Measurements from ENCODE around the gene GID4. TPM values are rescaled to one million over a fixed set of nuclear protein-coding genes. Genes with fewer than 3 reads are reported as not detected.

GID4 gene
- total and polyA plus RNA-seq, 2 donors (not counting 1 experiment from before 2014, with no cell fraction given), result 9.0 to 10.2 TPM

- TF ChIP-seq EZH2 (IDR thresholded peaks at IDR 0.05; ENCODE audit: low read length, missing control alignments) (no peak), CTCF (conservative IDR thresholded peaks at IDR 0.05 in 1 of 2, IDR thresholded peaks at IDR 0.05 in 1 of 2; ENCODE audit: low read depth in 1 of 2, low read length in 2 of 2) (no peak)
- no peak overlapping the region for H3K4me3 ChIP-seq (replicated peaks in 1 of 4; ENCODE audit: control extremely low read depth in 1 of 4, insufficient read depth in 1 of 4, low read depth in 3 of 4, low read length in 4 of 4)
- peaks cover 4% of the 10 kb centered on the region for H3K36me3 ChIP-seq (ENCODE audit: control insufficient read depth, insufficient read depth, low read length)
- H3K27me3 ChIP-seq (ENCODE audit: control insufficient read depth, insufficient read depth, low read length), result no peaks in the 10 kb centered on the region
- no peak overlapping the region for H3K4me2 ChIP-seq (ENCODE audit: extremely low read depth, insufficient read depth, low read length)
- no peak for DNase-seq (ENCODE audit: low read depth in 2 of 2)
- H3K9ac ChIP-seq (ENCODE audit: insufficient read depth, low read length), result no peak overlapping the region
- no peaks in the 10 kb centered on the region for H4K20me1 ChIP-seq (ENCODE audit: control insufficient read depth, extremely low read depth, insufficient read depth, low read length)
- peaks cover 4% of the 10 kb centered on the region for H3K4me1 ChIP-seq (ENCODE audit: control insufficient read depth, extremely low read depth, insufficient read depth, low read length)
- no peak overlapping the region for H3K27ac ChIP-seq (ENCODE audit: insufficient read depth, low read length)
- no peak overlapping the region for H2AFZ ChIP-seq (ENCODE audit: low read length)
- H3K9me3 ChIP-seq (ENCODE audit: control insufficient read depth, insufficient read depth, low read depth, low read length), result no peaks in the 10 kb centered on the region
- H3K79me2 ChIP-seq (ENCODE audit: control insufficient read depth, insufficient read depth, low read length), result no peaks in the 10 kb centered on the region
These were observed 17.8 kb upstream of the GID4 start for GRCh38 chr17:18021372-18021771.

- Histone ChIP-seq H3K27ac (ENCODE audit: insufficient read depth, low read length) (no peak overlapping the region), H2AFZ (ENCODE audit: low read length) (no peak overlapping the region), H3K4me1 (ENCODE audit: control insufficient read depth, extremely low read depth, insufficient read depth, low read length) (peaks cover 4% of the 10 kb centered on the region), H3K4me3 (replicated peaks in 1 of 4; ENCODE audit: control extremely low read depth in 1 of 4, insufficient read depth in 1 of 4, low read depth in 3 of 4, low read length in 4 of 4) (no peak overlapping the region), H4K20me1 (ENCODE audit: control insufficient read depth, extremely low read depth, insufficient read depth, low read length) (no peaks in the 10 kb centered on the region), H3K36me3 (ENCODE audit: control insufficient read depth, insufficient read depth, low read length) (peaks cover 2% of the 10 kb centered on the region), H3K9ac (ENCODE audit: insufficient read depth, low read length) (no peak overlapping the region), H3K27me3 (ENCODE audit: control insufficient read depth, insufficient read depth, low read length) (no peaks in the 10 kb centered on the region), H3K4me2 (ENCODE audit: extremely low read depth, insufficient read depth, low read length) (no peak overlapping the region), H3K79me2 (ENCODE audit: control insufficient read depth, insufficient read depth, low read length) (no peaks in the 10 kb centered on the region), H3K9me3 (ENCODE audit: control insufficient read depth, insufficient read depth, low read depth, low read length) (no peaks in the 10 kb centered on the region)
- peak in 1 of 2 donors; percentile 50 for DNase-seq (ENCODE audit: low read depth in 2 of 2)
- TF ChIP-seq CTCF (conservative IDR thresholded peaks at IDR 0.05 in 1 of 2, IDR thresholded peaks at IDR 0.05 in 1 of 2; ENCODE audit: low read depth in 1 of 2, low read length in 2 of 2) (no peak), EZH2 (IDR thresholded peaks at IDR 0.05; ENCODE audit: low read length, missing control alignments) (no peak)
These were observed 13.8 kb upstream of the GID4 start for GRCh38 chr17:18025241-18025944.

GRCh38 chr17:18025945-18026776, 13.0 kb upstream of the GID4 start:
- Histone ChIP-seq H4K20me1 (ENCODE audit: control insufficient read depth, extremely low read depth, insufficient read depth, low read length) (no peaks in the 10 kb centered on the region), H3K36me3 (ENCODE audit: control insufficient read depth, insufficient read depth, low read length) (peaks cover 2% of the 10 kb centered on the region), H3K4me2 (ENCODE audit: extremely low read depth, insufficient read depth, low read length) (no peak overlapping the region), H3K4me3 (replicated peaks in 1 of 4; ENCODE audit: control extremely low read depth in 1 of 4, insufficient read depth in 1 of 4, low read depth in 3 of 4, low read length in 4 of 4) (no peak overlapping the region), H3K27ac (ENCODE audit: insufficient read depth, low read length) (no peak overlapping the region), H3K79me2 (ENCODE audit: control insufficient read depth, insufficient read depth, low read length) (no peaks in the 10 kb centered on the region), H3K27me3 (ENCODE audit: control insufficient read depth, insufficient read depth, low read length) (no peaks in the 10 kb centered on the region), H3K4me1 (ENCODE audit: control insufficient read depth, extremely low read depth, insufficient read depth, low read length) (peaks cover 4% of the 10 kb centered on the region), H3K9ac (ENCODE audit: insufficient read depth, low read length) (no peak overlapping the region), H2AFZ (ENCODE audit: low read length) (no peak overlapping the region), H3K9me3 (ENCODE audit: control insufficient read depth, insufficient read depth, low read depth, low read length) (no peaks in the 10 kb centered on the region)
- TF ChIP-seq EZH2 (IDR thresholded peaks at IDR 0.05; ENCODE audit: low read length, missing control alignments) (no peak), CTCF (conservative IDR thresholded peaks at IDR 0.05 in 1 of 2, IDR thresholded peaks at IDR 0.05 in 1 of 2; ENCODE audit: low read depth in 1 of 2, low read length in 2 of 2) (peak in 1 of 2 donors; percentile 2)
- peak; percentile 71 to 79 for DNase-seq (ENCODE audit: low read depth in 2 of 2)

All from fibroblast of lung (primary cell).